ENCODE data around the gene POC1B.
"Not testable (repeated sequence)": the region's sequence is repeated elsewhere in the genome, so short reads cannot be mapped to it uniquely, and the experiment has no call there.

The POC1B gene

GRCh38 chr12:89461649-89462612 lies 63.9 kb downstream of the POC1B start:
- peak; percentile 80 for DNase-seq

DNA sequence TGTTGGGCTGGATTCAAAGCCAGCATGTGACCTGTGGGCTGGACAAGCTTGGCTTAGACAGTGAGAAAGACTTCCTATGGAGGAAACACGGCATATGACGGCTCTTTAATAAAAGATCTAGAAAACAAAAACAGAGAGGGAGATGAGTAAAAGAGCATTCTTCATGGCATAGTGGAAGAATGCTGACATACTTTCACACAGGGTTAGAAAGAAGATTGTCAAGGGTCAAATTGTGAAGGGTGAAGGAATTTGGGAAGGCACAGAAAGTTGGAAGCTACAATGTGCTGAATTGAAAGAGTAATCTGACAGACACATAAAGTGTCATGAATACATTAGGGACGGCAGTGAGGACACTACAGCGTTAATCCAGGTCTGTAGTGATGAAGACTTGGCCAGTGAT lies 64.7 kb downstream of the POC1B start:
- no peak for DNase-seq

GRCh38 chr12:89459279-89459678 lies 66.6 kb downstream of the POC1B start:
- DNase-seq, result not testable (repeated sequence)

GRCh38 chr12:89456565-89456964 lies 69.3 kb downstream of the POC1B start:
- no peak for DNase-seq

GRCh38 chr12:89454080-89454848 lies 71.6 kb downstream of the POC1B start:
- no peak for DNase-seq

GRCh38 chr12:89453121-89453978 lies 72.5 kb downstream of the POC1B start:
- no peak for DNase-seq

- DNase-seq, result no peak
Measured at GRCh38 chr12:89451841-89452251, 74.0 kb downstream of the POC1B start.

- DNase-seq, result no peak
Measured at GRCh38 chr12:89450907-89451306, 74.9 kb downstream of the POC1B start.

DNA sequence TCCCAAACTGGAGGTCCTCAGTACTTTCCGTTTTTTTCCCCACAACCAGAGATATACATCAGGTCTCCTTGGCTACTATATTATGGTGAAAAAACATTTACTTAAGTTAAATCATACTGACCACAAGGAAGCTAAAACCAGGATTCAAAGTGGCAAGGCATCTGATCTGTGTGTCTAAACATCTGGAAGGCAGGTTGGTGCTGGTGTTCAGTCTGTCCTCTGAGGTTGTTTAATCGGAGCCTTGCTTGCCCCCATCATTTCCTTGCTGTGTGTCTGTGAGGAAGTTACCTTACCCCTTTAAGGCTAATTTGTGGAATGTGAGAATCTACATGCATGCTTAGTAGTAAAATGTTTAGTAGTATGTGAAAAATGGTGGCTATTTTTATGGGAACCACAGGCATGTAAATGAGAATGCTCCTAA lies 76.9 kb downstream of the POC1B start:
- no peak for DNase-seq

- no peak for DNase-seq
Measured at GRCh38 chr12:89448526-89448925, 77.3 kb downstream of the POC1B start.

DNA sequence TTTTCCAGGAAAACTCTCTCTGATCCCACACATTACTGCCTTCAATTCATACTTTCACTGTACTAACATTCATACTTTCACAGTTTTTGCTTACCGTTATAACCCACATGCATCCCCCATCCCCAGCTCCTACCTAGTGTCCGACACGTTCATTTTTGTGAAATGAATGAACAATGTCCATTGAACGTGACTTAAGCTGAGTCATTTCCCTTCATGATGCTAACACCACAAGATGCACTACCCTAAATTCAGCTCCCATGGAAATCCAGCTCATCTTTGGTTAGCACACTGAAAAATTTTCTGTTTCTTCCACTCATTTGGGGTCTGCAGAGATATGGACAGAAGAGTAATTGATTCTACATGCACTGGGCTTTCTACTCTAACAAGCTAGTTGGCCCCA lies 85.9 kb downstream of the POC1B start:
- no peak for DNase-seq

GRCh38 chr12:89437231-89437630 lies 88.6 kb downstream of the POC1B start:
- no peak for DNase-seq

GRCh38 chr12:89436062-89436461 lies 89.8 kb downstream of the POC1B start:
- no peak for DNase-seq

- DNase-seq, result no peak
Measured at GRCh38 chr12:89433634-89434033, 92.2 kb downstream of the POC1B start.

- no peak for DNase-seq
Measured at GRCh38 chr12:89432396-89432795, 93.5 kb downstream of the POC1B start.

DNA sequence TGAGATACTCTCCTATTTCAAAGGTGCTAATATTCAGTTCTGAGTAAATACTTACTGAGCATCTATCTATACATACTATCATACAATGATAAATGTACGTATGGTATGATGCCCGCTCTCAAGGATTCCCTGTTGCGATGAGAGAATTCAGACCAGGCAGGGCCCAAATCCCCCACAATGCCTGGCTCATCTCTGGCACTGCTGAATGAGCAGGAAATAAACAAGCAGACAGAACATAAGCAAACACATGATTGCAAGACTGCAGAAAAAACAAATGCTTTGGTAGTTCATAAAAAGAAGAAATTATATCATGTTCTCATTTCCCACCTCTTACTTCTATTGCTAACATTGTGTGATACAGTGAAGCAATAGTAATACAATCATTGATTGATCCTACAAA lies 96.3 kb downstream of the POC1B start:
- DNase-seq, result no peak

GRCh38 chr12:89427508-89428156 lies 98.2 kb downstream of the POC1B start:
- DNase-seq, result no peak

GRCh38 chr12:89424846-89425245 lies 101.0 kb downstream of the POC1B start:
- DNase-seq, result no peak

DNA sequence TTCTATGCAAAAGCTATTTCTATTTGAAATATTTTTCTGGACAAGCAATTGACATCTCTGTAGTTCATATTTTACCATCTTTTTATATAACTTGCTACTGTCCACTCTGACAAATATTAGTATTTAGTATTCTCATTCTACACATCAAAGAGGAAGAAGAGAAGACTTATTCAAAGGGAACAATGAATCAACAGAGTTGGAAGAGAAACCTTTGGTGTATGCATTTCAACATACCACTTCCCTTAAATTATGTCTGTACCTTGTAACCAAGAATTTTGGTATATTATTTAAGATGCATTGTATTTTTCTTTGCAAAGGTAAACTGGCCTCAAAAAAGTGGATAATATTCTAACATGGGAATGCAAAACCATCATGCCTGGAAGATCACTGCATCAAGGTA lies 101.5 kb downstream of the POC1B start:
- no peak for DNase-seq

GRCh38 chr12:89421092-89421835 lies 104.6 kb downstream of the POC1B start:
- no peak for DNase-seq

DNA sequence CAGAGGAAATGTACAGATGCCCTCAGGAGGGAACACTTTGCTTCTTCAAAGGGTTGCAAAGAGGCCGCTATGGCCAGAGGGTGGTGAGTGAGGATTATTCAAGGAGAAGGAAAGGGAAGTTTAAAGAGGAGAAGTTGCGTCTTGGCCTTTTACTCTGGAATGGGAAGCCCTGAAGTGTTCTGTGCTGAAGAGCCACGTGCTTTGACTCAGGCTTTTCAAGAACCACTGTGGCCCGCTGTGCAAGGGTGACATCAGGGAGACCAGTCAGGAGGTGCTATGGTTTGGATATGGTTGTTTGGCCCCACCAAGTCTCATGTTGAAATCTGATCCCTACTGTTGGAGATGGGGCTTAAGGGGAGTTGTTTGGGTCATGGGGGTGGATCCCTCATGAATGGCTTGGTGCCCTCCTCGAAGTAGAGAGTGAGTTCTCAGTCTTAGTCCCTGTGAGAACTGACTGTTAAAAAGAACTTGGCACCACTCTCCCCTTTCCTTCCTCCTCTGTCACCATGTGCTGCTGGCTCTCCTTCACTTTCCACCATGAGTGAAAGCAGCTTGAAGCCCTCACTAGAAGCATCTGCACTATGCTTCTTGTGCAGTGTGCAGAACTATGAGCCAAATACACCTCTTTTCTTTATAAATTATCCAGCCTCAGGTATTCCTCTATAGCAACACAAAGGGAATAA lies 107.5 kb downstream of the POC1B start:
- DNase-seq, result no peak

Data from eye (tissue), 1 donor.